SU-DHL-6 (cell line): ENCODE measurements around the gene MYO15B.

Experiments used
- H2AFZ ChIP-seq: fragments of 200-600 bp; sonication (generic); 2 replicates; pipeline ENCODE4 v1.6.1; 2014; ENCODE audit warnings: low read depth, mild to moderate bottlenecking, moderate library complexity, mixed read lengths, antibody characterized with exemption, low read length; ENCODE audit not compliant: severe bottlenecking
- H3F3A ChIP-seq: fragments of 200-600 bp; shearing (Covaris generic); 2 replicates; pipeline ENCODE4 v1.6.0; 2016; ENCODE audit warnings: antibody characterized with exemption, mild to moderate bottlenecking; ENCODE audit not compliant: insufficient read depth
- H3K27ac ChIP-seq: fragments of 200-600 bp; sonication (generic); 2 replicates; pipeline ENCODE4 v1.5.1; 2016; ENCODE audit warnings: low read depth, mild to moderate bottlenecking, low read length, moderate library complexity, mixed read lengths
- H3K27me3 ChIP-seq: fragments of 200-600 bp; sonication (generic), shearing (Covaris generic); 2 replicates; pipeline ENCODE4 v1.6.0; 2014; ENCODE audit warnings: mild to moderate bottlenecking, low read length
- H3K36me3 ChIP-seq: fragments of 200-600 bp; sonication (generic); 2 replicates; pipeline ENCODE4 v1.6.1; 2014; ENCODE audit warnings: mild to moderate bottlenecking, low read length, mixed read lengths
- H3K4me2 ChIP-seq: fragments of 300-600, 200-600 bp; shearing (Covaris generic), sonication (generic); 2 replicates; pipeline ENCODE4 v1.6.0; 2014; ENCODE audit warnings: low read length, low read depth, mild to moderate bottlenecking; ENCODE audit not compliant: poor library complexity, severe bottlenecking
- H3K4me3 ChIP-seq: fragments of 200-600 bp; sonication (generic); 2 replicates; pipeline ENCODE4 v1.5.1; 2014; ENCODE audit warnings: antibody characterized with exemption, low read length, mild to moderate bottlenecking, mixed read lengths; ENCODE audit not compliant: insufficient read depth, poor library complexity, severe bottlenecking
- H3K79me2 ChIP-seq: fragments of 200-600 bp; sonication (generic); 2 replicates; pipeline ENCODE4 v1.6.1; 2014; ENCODE audit warnings: mild to moderate bottlenecking, low read length, moderate library complexity; ENCODE audit not compliant: insufficient read depth
- H3K9ac ChIP-seq: fragments of 200-600 bp; sonication (generic); 2 replicates; pipeline ENCODE4 v1.7.0; 2014; ENCODE audit warnings: mild to moderate bottlenecking, low read length
- H3K9me2 ChIP-seq: fragments of 200-600 bp; sonication (generic); replicated peaks from 2 replicates; pipeline ENCODE4 v1.6.1; 2014; ENCODE audit warnings: low read length; ENCODE audit not compliant: insufficient read depth
- H3K9me3 ChIP-seq: fragments of 200-600 bp; sonication (generic); 2 replicates; pipeline ENCODE4 v1.6.1; 2014; ENCODE audit warnings: low read length, mixed read lengths; ENCODE audit not compliant: insufficient read depth
- H4K20me1 ChIP-seq: fragments of 200-600 bp; sonication (generic); 2 replicates; pipeline ENCODE4 v1.6.1; 2014; ENCODE audit warnings: low read depth, mild to moderate bottlenecking, antibody characterized with exemption, low read length, moderate library complexity, mixed read lengths
- CTCF ChIP-seq: fragments of 200-600 bp; sonication (generic); IDR thresholded peaks from one replicate; pipeline ENCODE4 v1.5.1; 2017; ENCODE audit warnings: antibody characterized with exemption, mild to moderate bottlenecking, low read length, moderate library complexity; ENCODE audit not compliant: insufficient read depth, poor library complexity, severe bottlenecking
- EZH2phosphoT487 ChIP-seq: fragments of 200-600 bp; sonication (generic), shearing (Covaris generic); conservative IDR thresholded peaks from 2 replicates; pipeline ENCODE4 v1.6.1; 2018; ENCODE audit warnings: mild to moderate bottlenecking, antibody characterized with exemption, low read length, moderate library complexity, mixed read lengths

MYO15B gene

GRCh38 chr17:75552425-75553294 lies 34.9 kb upstream of the MYO15B start:
- Histone ChIP-seq H3K27me3 (no peaks in the 10 kb centered on the region), H3K9me3 (no peaks in the 10 kb centered on the region), H3K79me2 (no peaks in the 10 kb centered on the region), H3F3A (no peaks in the 10 kb centered on the region), H4K20me1 (no peaks in the 10 kb centered on the region), H3K9me2 (no peaks in the 10 kb centered on the region), H3K27ac (no peak overlapping the region), H3K36me3 (no peaks in the 10 kb centered on the region), H3K4me3 (no peak overlapping the region), H3K4me2 (no peak overlapping the region), H3K9ac (no peak overlapping the region), H2AFZ (no peak overlapping the region)
- no peak for TF ChIP-seq EZH2phosphoT487
- no peak for TF ChIP-seq CTCF

- Histone ChIP-seq H2AFZ (no peak overlapping the region), H3K9me3 (no peaks in the 10 kb centered on the region), H3K79me2 (no peaks in the 10 kb centered on the region), H3K9ac (no peak overlapping the region), H3F3A (no peaks in the 10 kb centered on the region), H3K36me3 (no peaks in the 10 kb centered on the region), H3K9me2 (no peaks in the 10 kb centered on the region), H3K4me2 (no peak overlapping the region), H3K27ac (no peak overlapping the region), H3K27me3 (no peaks in the 10 kb centered on the region), H4K20me1 (no peaks in the 10 kb centered on the region), H3K4me3 (no peak overlapping the region)
- no peak for TF ChIP-seq CTCF
- TF ChIP-seq EZH2phosphoT487: no peak
Observed at GRCh38 chr17:75553295-75554110, 34.1 kb upstream of the MYO15B start.

GRCh38 chr17:75555679-75556153 lies 31.9 kb upstream of the MYO15B start:
- Histone ChIP-seq H3K4me3 (no peak overlapping the region), H3K9ac (no peak overlapping the region)

More at GRCh38 chr17:75555679-75556153, 31.9 kb upstream of the MYO15B start:
- no peak for TF ChIP-seq EZH2phosphoT487
- no peak for TF ChIP-seq CTCF
- no peak overlapping the region for H2AFZ ChIP-seq
- no peaks in the 10 kb centered on the region for H3K79me2 ChIP-seq
- no peaks in the 10 kb centered on the region for H3F3A ChIP-seq
- no peak overlapping the region for H3K4me2 ChIP-seq
- H3K36me3 ChIP-seq: no peaks in the 10 kb centered on the region
- no peaks in the 10 kb centered on the region for H3K27me3 ChIP-seq
- no peaks in the 10 kb centered on the region for H3K9me3 ChIP-seq
- no peak overlapping the region for H3K27ac ChIP-seq
- no peaks in the 10 kb centered on the region for H4K20me1 ChIP-seq
- H3K9me2 ChIP-seq: no peaks in the 10 kb centered on the region
